GM19467 (cell line): ENCODE results near the gene CWC27.
"Not testable (repeated sequence)": the region's sequence is repeated elsewhere in the genome, so short reads cannot be mapped to it uniquely, and the experiment has no call there.

Experiments used
- ATAC-seq: cut with Tn5 transposase; IDR thresholded peaks from one replicate; pipeline ENCODE4 v1.9.1; 2021; ENCODE audit warnings: mild to moderate bottlenecking, moderate library complexity; ENCODE audit not compliant: unreplicated experiment

The CWC27 gene

DNA sequence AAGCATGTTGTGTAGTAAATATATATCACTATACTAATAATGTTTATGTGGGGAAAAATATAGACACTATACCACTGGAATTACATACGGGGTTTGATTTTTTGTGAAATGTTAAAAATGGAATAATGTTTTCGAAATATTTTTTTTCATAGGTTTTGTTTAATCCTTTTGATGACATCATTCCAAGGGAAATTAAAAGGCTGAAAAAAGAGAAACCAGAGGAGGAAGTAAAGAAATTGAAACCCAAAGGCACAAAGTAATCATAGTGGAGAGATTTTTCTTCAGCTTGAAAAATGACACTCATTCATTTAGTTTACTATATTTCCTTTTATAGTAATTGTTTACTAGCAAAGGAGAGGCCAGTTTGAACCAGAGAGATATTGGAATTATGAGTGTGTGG, 17.6 kb downstream of the CWC27 start:
- no peak for ATAC-seq

DNA sequence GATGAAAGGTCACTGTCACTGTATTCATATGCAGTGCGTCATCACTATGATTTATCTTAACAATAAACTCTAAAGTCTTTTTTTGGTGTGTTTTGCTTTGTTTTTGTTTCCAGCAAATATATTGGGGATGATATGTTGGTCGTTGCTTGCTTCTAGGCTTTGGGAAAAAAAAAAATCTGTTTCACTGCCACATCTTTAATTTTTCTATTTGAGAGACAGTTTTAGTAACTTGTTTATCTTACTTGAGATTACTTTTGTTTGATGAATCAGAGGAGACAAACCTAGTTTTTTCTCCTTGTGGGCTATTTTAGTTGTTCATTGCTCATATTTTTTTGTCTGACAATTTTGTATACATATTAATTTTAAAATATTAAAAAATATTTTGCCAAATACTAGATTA, 19.4 kb downstream of the CWC27 start:
- no peak for ATAC-seq

DNA sequence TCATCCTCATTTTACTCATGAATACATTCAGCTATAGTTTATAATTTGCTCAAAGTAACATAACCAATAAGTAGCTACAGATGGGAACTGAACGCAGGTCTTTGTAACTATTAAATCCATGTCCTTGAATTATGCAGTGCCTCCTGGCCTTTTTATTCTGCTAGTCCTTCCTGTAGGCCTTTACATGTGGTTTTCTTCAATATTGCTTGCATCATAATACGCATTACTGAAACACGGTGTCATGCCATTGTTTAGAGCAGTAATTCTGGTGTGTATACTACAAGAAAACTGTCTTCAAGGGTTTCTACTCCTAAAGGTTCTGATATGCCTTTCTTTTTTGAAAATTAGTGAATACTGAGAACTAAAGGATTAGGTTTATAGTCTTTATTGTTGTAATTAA, 20.7 kb downstream of the CWC27 start:
- ATAC-seq = no peak

DNA sequence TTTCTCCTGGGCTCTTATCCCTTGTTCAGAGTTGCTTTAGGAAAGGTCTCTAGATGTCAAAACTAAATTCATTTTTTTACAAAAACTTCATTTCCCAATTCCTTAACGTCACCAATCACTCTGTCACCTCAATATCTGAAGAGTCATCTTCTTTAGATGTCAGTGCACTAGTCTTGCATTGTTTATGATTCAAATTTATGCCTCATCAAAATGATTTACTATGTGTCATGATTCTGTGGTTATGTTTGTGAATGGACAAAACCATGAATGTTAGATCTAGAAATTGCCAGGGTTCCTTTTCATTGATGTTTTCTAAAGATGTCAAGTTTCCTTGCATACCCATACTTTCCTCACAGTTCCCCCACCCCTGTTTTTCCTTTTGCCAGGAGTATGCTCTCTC, 21.5 kb downstream of the CWC27 start:
- no peak for ATAC-seq

DNA sequence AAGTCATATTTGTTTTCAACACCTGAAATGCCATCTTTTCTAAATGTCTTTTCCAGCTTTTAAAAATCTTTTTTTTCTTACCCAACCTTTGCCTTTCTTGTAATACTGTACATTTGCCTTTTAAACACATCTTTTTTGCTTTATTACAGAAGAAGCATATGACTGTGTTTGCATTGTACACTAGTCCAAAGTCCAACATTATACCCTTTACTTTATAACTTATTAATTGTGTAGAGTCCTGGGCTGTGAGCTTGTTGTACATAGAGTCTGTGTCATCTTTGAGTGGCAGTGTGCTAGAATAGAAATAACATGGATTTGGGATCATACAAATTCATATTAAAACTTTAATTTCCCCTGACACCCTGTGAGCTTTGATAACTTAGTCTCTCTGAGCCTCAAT, 23.7 kb downstream of the CWC27 start:
- ATAC-seq = no peak

DNA sequence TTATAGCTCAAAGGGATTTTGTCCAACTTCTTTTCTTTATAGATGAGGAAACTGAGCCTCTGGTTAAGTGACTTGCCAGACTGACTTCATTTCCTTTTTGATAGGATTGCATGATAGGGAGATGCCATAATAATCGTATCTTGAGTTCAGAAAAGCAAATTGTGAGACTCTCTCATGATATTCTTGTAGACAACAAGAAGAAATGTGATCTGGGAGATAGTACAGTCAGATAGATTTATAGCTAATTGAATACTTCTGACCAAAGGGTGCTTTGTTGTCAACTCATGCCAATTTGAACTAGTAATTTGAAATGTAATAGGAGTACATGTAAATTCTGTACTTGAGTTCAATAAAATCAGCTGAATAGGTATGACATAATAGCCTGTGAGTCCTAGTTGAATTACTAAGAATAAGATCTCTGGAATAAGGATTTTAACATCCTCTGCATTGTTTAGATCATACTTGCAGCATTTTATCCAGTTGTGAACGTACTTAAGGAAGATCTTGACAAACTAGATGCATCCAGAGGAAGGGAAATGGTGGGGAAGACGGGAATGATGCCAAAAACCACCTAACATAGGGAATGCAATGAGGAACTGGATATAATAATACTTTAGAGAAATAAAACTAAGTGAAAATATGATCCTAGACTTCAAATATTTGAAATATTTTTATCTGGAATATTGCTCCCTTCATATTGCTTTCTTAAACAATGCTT, 25.5 kb downstream of the CWC27 start:
- ATAC-seq = no peak

DNA sequence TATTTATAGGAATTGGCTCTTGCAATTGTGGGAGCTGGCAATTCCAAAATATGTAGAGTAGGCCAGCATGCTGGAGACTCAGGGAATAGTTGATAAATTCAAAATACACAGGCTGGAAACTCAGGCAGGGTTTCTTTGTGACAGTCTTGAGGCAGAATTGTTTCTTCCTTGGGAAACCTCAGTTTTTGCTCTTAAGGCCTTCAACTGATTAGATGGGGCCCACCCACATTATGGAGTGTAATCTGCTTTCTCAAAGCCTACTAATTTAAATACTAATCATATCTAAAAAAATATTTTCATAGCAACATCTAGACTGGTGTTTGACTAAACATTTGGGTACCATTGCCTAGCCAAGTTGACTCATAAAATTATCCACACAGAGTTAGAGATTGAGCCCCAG, 27.6 kb downstream of the CWC27 start:
- no peak for ATAC-seq

DNA sequence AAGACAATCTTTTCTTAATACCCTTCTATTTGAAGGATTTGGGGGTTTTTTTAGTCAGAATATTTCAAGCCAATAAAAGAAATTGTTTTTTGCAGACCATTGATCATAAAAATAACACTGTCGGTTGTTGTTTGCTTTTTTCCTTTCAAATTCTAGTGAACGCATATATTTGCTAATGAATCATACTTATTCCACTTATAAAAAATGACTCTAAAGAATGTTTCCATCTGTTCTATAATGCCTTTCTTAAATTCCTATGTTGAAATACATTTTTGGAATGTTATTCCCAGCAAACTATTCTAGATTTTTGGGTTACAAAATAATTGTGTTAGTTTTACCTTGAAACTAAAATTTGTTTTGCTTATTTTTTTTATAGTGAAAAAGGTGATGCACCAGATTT, 32.2 kb downstream of the CWC27 start:
- ATAC-seq = no peak

DNA sequence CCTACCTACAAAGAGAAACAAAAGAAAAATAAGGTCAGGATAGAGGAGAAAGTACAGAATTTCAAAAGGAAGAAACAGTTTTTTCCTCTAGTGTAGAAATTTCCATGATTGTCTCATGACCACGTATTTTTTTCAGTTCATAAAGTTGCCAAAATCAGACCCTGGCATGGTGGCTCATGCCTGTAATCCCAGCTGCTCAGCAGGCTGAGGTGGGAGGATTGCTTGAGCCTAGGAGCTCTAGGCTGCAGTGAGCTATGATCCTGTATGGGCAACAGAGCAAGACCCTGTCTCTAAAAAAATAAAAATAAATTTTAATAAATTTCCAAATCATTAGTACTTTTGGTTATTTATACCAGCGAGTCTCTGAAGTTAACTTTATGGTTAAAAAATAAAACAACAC, 37.8 kb downstream of the CWC27 start:
- no peak for ATAC-seq

DNA sequence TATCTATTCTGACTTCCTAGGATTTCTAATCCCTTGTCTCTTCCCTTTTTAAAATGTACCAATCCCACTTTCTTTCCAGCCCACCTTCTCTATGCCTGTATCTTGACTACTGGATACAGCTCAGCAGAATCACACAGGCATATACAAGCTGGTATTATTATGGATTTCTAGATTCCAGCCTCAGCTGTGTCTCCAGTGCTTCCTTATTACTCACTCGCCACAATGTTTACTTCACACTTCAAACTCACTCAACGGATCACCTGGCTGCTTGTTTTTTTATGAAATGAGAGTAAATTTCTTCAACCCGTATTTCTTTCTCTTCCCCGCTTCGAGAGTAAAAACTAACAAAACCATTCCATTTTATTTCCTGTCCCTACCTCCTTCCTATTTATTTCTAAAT, 38.8 kb downstream of the CWC27 start:
- no peak for ATAC-seq

DNA sequence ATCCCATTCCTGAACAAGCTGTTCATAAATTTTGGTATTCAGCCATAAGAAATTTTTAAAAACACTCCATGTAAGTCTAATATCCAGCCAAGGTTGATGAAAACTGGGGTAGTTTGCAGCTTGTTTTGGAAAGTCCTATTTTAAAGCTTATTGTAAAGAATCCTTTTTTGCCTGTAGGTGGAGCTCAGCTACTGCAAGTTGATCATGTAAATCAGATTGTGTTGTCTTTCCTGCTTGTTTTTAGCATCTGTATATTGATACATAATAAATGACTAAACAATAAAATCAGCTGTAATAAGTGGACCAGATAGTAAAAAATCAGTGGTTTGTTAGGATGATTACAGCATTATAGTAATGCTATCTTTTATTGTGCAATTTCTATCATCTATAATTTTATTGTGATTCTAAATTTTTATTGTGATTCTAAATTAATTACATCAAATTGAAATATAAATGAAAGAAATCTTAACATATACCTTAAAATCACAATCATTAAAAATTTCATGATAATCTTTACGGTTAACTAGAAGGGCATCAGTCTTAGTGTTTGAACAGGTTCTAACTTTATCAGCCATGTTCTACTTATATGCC, 42.4 kb downstream of the CWC27 start:
- no peak for ATAC-seq

DNA sequence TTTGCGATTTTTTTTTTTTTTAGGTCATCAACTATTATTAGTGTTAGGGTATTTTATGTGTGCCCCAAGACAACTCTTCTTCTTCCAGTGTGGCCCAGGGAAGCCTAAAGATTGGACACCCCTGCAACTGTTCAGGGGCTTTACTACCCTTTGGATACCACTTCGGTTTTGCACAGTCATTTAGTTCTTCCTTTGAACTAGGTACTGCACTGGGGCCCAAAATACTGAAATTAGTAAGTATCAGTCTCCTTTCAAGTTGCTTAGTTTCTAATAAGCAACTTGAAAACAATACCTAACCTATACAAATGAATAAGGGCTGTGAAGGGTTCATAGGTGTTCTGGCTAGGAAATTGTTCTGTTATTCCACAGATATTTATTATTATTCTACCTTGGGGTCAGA, 45.3 kb downstream of the CWC27 start:
- ATAC-seq = peak; percentile 90

DNA sequence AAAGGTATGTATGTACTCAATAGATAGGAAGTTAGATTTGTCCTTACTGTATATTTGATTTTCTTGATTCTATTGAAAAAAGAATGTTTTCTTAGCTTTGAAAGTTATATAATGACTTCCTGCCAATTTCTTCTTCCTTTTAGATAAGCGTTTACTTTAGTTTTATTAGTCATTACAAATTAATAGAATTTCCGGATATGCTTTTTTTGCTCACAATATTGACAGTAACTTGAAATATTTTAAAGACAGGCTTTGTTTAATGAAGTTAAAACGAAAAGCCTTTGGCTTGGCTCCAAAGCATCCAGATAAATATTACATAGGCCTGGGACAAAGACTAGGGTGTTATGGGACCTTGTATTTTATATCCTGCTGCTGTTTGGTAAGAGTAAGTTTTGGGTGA, 49.5 kb downstream of the CWC27 start:
- no peak for ATAC-seq

DNA sequence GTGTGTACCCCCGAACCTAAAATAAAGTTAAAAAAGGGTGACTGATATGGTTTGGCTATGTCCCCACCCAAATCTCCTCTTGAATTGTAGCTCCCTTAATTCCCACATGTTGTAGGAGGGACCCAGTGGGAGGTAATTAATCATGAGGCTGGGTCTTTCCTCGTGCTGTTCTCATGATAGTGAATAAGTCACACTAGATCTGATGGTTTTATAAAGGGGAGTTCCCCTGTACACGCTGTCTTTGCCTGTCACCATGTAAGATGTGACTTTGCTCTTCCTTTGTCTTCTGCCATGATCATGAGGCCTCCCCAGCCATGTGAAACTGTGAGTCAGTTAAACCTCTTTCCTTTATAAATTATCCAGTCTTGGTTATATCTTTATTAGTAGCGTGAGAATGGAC, 50.6 kb downstream of the CWC27 start:
- ATAC-seq = not testable (repeated sequence)

DNA sequence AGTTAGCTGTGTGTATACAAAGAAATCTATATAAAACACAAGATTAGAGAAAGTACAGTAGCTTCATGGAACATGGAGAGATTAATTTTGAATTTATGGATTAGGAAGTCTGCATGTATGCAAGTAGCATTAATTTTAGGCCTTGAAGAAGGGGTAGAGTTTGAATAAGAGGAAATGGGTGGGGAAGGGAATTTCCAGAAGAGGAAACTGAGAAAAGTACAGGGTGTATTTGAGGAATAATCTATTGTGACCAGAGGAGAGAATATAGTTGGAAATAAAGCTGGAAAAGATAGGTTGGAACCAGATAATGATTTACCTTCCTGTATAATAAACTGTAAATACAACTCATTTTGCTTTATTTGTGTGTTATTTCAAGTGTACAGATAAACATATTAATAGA, 53.6 kb downstream of the CWC27 start:
- ATAC-seq = no peak

DNA sequence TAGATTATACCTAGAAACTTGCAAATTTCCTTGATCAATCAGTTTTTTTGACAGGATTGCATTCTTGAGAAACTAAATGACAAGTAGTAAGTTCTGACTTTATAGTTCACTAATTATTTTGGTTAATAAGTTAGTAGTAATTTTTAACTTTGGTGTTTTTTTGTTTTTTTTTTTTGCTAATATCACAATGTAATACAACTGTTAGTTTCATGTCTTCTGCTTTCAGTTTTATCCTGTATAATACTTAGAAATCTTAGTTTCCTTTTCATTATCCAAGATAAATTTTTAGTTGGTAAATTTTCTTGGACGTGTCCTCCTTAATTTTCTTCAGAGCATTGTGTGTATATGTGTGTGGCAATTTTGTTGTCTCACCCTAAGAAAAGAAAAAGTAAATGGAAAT, 57.8 kb downstream of the CWC27 start:
- no peak for ATAC-seq

DNA sequence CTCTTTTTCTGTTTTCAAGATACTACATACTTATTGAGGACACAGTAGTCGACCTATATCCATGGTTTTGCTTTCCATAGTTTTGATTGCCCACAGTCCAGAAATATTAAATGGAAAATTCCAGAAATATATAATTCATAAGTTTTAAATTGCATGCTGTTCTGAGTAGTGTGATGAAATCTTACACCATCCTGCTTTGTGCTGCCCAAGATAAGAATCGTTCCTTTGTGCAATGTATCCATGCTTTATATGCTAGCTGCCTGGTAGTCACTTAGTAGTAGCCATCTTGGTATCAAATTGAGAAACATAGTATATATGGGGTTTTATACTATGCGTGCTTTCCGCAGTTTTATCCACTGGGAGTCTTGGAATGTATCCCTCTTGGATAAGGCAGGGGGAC, 59.0 kb downstream of the CWC27 start:
- no peak for ATAC-seq

DNA sequence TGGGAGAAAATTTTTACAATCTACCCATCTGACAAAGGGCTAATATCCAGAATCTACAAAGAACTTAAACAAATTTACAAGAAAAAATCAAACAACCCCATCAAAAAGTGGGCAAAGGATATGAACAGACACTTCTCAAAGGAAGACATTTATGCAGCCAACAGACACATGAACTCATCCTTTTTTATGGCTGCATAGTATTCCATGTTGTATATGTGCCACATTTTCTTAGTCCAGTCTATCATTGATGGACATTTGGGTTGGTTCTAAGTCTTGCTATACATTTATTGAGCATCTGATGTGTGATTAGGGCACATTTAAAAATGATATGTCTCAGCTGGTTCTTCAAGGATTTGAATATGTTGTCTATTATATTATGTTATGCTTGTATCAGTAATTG, 61.9 kb downstream of the CWC27 start:
- ATAC-seq = not testable (repeated sequence)

DNA sequence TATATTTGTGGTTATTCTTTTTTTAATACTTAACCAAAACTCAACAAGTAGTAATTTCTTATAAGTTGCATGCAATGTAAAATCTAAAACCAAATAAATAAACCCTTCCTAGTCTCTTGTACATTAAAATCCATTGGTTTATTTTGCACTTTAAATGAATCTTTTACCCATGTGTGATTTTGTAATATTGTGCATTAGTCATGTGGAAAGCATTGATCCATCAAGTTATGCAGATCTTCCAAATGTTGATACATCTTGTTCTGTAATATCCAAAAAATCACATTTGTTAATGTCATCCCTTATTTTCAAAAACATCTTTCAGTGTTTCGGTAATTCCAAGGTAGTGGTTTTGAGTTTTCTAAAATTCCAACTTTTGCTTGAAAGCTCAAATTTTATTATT, 63.3 kb downstream of the CWC27 start:
- ATAC-seq = no peak

DNA sequence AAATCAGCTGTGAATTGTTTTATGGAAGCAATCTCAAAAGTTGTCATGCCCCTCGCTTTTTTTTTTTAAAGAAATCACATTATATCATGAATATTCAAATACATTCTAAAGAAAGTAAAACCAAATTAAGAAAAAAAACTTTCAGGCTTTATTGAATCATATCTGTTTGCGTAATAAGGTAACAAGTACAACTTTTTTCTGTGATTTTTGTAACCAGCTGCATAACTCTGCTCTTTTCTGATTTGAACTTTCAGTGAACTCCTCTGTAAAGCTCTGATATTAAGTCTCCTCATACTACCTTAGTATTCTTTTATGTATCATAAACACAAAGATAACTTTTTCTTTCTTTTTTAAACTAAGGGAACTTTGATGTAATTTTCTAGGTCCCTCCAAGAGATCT, 65.3 kb downstream of the CWC27 start:
- ATAC-seq = no peak

DNA sequence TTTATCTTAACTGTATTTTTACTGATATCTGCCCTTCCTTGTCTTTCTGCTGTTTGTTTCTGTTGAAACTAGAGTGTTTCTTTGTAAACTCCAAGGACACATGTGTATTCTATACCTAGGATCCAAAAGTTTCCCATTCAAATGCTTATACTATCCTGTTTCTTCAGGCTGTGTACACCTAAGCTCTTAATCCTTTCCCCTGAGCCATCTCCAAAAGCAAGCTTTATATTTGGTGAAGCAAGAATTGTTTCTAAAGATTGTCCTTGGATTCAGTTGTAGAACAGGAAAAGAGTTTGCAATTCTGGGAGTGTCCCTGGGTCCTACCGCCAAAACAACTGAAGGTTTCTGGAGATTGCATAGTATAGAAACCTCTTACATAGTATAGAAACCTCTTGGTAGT, 65.9 kb downstream of the CWC27 start:
- no peak for ATAC-seq

DNA sequence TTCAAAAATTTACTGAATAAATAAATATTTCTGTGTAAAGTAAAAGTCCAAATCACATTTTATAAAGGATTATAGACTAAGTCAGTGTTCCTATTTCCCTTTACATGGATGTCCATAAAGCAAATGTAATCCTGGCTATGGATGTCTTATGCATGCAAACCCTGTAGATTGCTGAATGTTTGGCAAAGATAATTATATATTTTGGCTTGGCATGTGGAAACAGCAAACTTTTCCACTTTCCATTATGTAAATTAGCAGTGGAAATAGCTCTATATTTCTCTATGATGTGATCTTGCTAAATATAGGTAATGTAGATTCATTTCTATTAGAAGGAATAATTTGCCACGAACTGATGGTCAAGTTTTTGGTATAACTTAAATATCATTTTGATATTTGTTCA, 66.5 kb downstream of the CWC27 start:
- no peak for ATAC-seq

DNA sequence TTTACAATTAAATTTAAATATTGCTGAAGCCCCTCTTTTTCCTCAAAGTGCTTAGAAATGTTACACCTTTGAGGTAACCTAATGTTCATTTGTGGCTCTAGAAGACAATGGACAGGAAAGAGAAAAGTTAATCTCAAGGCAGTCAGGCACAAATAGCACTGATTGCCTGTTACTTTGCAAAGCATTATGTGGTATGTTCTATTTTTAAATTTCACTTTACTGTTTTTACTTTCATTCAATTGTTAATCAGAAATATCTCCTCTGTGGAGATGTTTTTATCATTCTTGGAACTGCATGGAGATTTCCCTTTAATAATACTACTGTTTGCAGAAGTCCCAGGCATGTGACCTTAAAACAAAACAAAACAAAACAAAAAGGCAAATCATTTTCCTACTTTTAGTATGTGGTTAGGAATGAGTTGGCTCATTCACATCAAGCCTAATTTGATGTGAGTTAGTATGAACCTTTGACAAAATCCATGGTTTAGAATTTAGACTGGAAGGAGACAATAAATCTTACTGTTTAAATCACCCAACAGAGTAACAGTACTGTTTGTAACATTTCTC, 67.5 kb downstream of the CWC27 start:
- no peak for ATAC-seq
